Measurements from ENCODE around the gene POC1A.

The POC1A gene

DNA sequence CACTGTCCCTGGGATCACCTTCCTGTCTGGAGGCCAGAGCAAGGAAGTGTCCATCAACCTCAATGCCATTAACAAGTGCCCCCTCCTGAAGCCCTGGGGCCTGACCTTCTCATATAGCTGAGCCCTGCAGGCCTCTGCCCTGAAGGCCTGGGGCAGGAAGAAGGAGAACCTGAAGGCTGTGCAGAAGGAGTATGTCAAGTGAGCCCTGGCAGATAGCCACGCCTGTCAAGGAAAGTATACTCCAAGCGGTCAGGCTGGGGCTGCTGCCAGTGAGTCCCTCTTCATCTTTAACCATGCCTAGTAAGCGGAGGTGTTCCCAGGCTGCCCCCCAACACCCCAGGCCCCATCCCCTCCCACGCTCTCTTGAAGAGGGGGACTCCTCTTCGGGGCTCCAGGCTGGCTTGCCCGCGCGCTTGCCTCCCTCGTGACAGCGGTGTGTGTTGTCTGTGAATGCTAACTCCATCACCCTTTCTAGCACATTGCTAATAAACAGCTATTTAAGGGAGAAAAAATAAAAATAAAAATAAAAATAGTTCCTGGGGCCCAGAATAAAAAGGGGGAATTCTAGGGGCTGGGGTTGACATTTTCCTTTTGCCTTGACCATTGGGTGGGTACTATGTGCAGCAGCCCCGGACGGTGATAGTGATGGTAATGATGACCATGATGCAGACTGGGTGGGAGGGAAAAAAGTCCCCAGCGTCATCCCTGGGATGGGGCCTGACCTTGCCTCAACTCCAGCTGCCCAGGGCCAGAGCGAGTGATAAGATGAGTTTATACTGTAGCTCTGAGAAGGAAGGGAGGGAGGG lies 40.5 kb upstream of the POC1A start:
- Histone ChIP-seq H3K4me1 (ENCODE audit: control insufficient read depth, insufficient read depth, low read length) (peaks cover 12% of the 10 kb centered on the region), H3K36me3 (ENCODE audit: control insufficient read depth, insufficient read depth, low read length) (no peaks in the 10 kb centered on the region), H3K4me3 (ENCODE audit: low read length) (no peak overlapping the region), H3K9ac (ENCODE audit: low read length) (no peak overlapping the region), H3K27me3 (ENCODE audit: control insufficient read depth, insufficient read depth, low read length) (no peaks in the 10 kb centered on the region), H3K27ac (ENCODE audit: low read depth, low read length) (no peak overlapping the region)

DNA sequence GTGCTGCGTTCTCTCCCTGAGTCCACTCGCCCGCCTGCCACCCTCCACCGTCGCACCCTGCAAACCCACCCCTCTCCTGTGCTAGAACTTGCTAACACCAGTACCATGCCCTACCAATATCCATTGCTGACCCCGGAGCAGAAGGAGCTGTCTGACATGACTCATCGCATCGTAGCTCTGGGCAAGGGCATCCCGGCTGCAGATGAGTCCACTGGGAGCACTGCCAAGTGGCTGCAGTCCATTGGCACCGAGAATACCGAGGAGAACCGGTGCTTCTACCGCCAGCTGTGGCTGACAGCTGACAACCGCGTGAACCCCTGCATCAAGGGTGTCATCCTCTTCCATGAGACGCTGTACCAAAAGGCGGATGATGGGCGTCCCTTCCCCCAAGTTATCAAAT lies 38.8 kb upstream of the POC1A start:
- Histone ChIP-seq H3K4me3 (ENCODE audit: low read length) (no peak overlapping the region), H3K36me3 (ENCODE audit: control insufficient read depth, insufficient read depth, low read length) (no peaks in the 10 kb centered on the region), H3K4me1 (ENCODE audit: control insufficient read depth, insufficient read depth, low read length) (peaks cover 6% of the 10 kb centered on the region), H3K27me3 (ENCODE audit: control insufficient read depth, insufficient read depth, low read length) (no peaks in the 10 kb centered on the region), H3K9ac (ENCODE audit: low read length) (no peak overlapping the region), H3K27ac (ENCODE audit: low read depth, low read length) (no peak overlapping the region)

DNA sequence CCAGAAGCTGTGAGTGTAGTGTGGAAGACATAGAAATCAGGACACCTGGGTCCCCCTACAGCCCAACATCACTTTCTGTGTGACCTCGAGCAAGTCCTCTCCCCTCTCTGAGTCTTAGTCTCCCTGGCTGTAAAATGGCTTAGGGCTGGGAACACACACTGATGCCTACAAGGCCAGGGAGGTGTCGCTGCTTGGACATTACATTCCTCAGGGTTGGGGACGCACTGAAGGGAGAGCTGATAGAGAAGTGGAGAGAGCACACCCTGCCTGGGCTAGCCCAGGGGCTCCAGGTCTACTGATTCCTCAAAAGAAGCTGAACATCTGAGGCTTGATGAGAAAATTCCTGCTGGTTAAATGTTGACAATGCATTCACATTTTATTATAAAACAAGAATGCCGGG lies 37.4 kb upstream of the POC1A start:
- Histone ChIP-seq H3K4me3 (ENCODE audit: low read length) (no peak overlapping the region), H3K9ac (ENCODE audit: low read length) (no peak overlapping the region), H3K4me1 (ENCODE audit: control insufficient read depth, insufficient read depth, low read length) (no peaks in the 10 kb centered on the region), H3K27ac (ENCODE audit: low read depth, low read length) (no peak overlapping the region), H3K36me3 (ENCODE audit: control insufficient read depth, insufficient read depth, low read length) (no peaks in the 10 kb centered on the region), H3K27me3 (ENCODE audit: control insufficient read depth, insufficient read depth, low read length) (no peaks in the 10 kb centered on the region)

DNA sequence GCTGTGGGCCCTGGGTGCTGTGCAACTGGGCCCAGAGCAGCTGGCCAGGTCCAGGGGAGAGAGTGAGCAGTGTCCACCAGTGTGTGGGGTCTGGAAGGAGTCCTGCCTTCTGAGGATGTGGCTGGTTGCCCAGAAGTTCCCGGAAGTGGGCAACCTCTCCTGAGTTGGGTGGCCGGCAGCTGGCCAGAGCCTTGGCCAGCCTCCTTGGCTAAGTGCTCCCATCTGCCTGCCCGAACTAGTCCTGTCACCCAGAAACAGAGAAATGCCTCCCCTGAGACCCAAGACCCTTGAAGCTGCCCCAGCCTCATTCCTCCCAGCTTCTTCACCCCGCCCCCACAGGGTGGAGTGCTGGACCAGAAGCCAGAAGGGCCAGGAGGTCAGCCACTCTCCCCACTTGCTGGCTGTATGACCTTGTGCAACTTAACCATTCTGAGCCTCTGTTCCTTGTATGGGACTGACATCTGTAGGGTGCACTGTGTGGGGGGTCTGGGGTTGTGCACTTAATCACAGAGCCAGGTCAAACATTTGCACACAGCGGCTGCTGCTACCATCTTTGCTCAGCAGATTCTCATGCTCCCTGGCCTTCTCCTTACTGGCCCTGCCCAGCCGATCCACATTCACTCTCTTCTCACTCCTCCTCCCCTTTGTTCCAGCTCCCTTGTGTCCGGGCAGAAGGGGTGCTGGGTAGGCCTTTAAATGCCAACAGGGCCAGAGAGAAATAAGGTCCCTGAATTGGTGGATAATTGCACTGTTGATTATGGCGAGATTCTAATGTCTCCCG lies 36.3 kb upstream of the POC1A start:
- H3K4me1 ChIP-seq (ENCODE audit: control insufficient read depth, insufficient read depth, low read length): no peaks in the 10 kb centered on the region
- no peaks in the 10 kb centered on the region for H3K27me3 ChIP-seq (ENCODE audit: control insufficient read depth, insufficient read depth, low read length)
- H3K4me3 ChIP-seq (ENCODE audit: low read length): no peak overlapping the region
- H3K36me3 ChIP-seq (ENCODE audit: control insufficient read depth, insufficient read depth, low read length): no peaks in the 10 kb centered on the region
- no peak overlapping the region for H3K9ac ChIP-seq (ENCODE audit: low read length)
- H3K27ac ChIP-seq (ENCODE audit: low read depth, low read length): no peak overlapping the region

DNA sequence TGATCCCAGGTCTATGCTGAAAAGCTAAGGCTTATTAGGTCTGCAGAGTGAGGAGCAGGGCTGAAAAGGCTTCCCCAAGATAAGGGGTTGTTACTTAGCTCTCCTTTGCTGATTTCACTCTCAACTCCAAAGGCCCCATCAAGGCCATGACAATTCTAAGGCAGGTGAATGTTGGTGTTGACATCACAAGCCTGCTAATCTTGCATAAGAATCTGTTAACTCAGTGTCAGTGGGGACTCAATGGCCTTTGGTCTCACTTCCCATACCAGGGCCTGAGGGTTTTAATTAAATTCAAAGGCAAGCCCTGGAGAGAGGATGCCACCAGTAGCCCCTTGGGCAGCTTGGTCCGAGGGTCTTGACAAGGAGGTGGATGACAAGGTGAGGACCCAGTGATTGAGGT lies 34.3 kb upstream of the POC1A start:
- no peak overlapping the region for H3K9ac ChIP-seq (ENCODE audit: low read length)
- no peak overlapping the region for H3K27ac ChIP-seq (ENCODE audit: low read depth, low read length)

DNA sequence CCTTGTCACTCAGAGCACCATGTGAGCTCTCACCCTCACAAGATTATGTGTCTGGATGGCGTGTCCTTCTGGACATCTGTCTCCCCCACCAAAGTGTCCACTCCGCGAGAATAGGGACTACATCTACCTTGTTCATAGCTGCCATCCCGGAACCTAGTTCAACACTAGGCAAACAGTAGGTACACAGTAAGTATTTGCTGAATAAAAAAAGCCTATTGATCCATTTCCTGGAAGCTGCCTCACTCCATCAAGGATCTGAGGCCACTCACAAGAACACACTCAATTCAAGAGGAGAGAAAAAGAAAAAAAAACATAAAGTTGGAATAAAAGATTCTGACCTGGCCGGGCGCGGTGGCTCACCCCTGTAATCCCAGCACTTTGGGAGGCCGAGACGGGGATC lies 32.5 kb upstream of the POC1A start:
- Histone ChIP-seq H3K9ac (ENCODE audit: low read length) (no peak overlapping the region), H3K4me3 (ENCODE audit: low read length) (no peak overlapping the region), H3K27me3 (ENCODE audit: control insufficient read depth, insufficient read depth, low read length) (no peaks in the 10 kb centered on the region), H3K36me3 (ENCODE audit: control insufficient read depth, insufficient read depth, low read length) (no peaks in the 10 kb centered on the region), H3K27ac (ENCODE audit: low read depth, low read length) (no peak overlapping the region), H3K4me1 (ENCODE audit: control insufficient read depth, insufficient read depth, low read length) (no peaks in the 10 kb centered on the region)

More for the DNA sequence above, 34.3 kb upstream of the POC1A start:
- no peaks in the 10 kb centered on the region for H3K4me1 ChIP-seq (ENCODE audit: control insufficient read depth, insufficient read depth, low read length)
- H3K36me3 ChIP-seq (ENCODE audit: control insufficient read depth, insufficient read depth, low read length): no peaks in the 10 kb centered on the region
- H3K27me3 ChIP-seq (ENCODE audit: control insufficient read depth, insufficient read depth, low read length): no peaks in the 10 kb centered on the region
- no peak overlapping the region for H3K4me3 ChIP-seq (ENCODE audit: low read length)

DNA sequence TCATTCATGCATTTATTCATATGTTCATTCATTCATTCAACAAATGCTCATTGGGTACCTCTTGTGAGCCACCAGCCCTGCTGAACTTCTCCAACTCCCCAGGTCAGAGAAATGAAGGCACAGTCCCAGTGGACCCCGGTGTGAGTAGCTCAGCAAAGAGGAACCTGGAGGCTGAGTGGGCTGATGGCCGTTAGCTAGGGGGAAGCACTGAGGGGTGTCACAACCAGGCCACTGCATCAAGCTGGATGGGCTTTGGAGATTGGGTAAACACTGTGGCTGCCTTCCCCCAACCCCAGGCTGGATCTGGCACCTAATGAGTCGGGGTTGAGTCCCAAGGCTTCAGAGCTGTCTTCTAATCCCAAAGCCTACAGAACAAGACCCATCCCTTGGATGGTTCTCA lies 31.6 kb upstream of the POC1A start:
- no peak overlapping the region for H3K4me3 ChIP-seq (ENCODE audit: low read length)
- H3K36me3 ChIP-seq (ENCODE audit: control insufficient read depth, insufficient read depth, low read length): no peaks in the 10 kb centered on the region
- no peak overlapping the region for H3K9ac ChIP-seq (ENCODE audit: low read length)
- H3K27ac ChIP-seq (ENCODE audit: low read depth, low read length): no peak overlapping the region
- H3K27me3 ChIP-seq (ENCODE audit: control insufficient read depth, insufficient read depth, low read length): no peaks in the 10 kb centered on the region
- H3K4me1 ChIP-seq (ENCODE audit: control insufficient read depth, insufficient read depth, low read length): no peaks in the 10 kb centered on the region

DNA sequence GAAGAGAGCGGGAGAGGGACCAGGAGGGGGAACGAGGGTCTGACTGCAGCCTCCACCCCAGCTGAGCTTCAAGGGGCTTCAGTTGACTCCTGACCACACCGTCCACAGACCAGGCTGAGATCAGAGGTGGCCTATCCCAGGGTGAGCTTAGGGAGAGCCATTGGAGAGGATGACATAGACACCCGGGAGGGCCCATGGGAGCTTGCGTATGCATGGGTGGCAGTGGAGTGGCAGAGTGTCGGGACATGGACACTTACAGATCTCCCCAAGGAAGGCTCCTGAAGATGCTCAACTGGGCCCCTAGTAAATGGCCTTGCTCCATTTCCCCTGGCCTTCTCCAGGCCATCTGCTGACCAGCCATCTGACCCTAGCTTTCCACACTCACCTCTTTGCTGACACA lies 31.1 kb upstream of the POC1A start:
- Histone ChIP-seq H3K36me3 (ENCODE audit: control insufficient read depth, insufficient read depth, low read length) (no peaks in the 10 kb centered on the region), H3K27ac (ENCODE audit: low read depth, low read length) (no peak overlapping the region), H3K9ac (ENCODE audit: low read length) (no peak overlapping the region), H3K4me1 (ENCODE audit: control insufficient read depth, insufficient read depth, low read length) (no peaks in the 10 kb centered on the region), H3K4me3 (ENCODE audit: low read length) (no peak overlapping the region), H3K27me3 (ENCODE audit: control insufficient read depth, insufficient read depth, low read length) (no peaks in the 10 kb centered on the region)

DNA sequence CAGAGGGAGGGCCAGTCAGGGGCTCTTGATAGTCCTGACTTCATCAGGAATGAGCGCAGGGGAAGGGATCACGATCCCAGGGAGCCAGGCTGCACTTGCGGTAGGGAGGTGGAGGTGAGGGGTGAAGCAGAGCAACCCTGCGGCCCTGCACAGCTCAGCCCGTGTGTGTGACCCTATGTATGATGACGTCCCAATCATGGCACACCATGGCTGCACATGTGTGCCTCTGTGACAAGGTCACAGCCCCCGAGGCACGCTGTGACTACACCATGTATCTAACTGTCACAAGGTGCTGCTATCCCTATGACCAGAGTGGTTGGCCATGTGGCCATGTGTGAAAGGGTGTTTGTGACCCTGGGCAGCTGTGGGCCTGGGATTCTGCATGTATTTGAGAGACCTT lies 30.5 kb upstream of the POC1A start:
- H3K9ac ChIP-seq (ENCODE audit: low read length): no peak overlapping the region
- H3K4me1 ChIP-seq (ENCODE audit: control insufficient read depth, insufficient read depth, low read length): no peaks in the 10 kb centered on the region
- H3K36me3 ChIP-seq (ENCODE audit: control insufficient read depth, insufficient read depth, low read length): no peaks in the 10 kb centered on the region
- no peak overlapping the region for H3K4me3 ChIP-seq (ENCODE audit: low read length)
- no peaks in the 10 kb centered on the region for H3K27me3 ChIP-seq (ENCODE audit: control insufficient read depth, insufficient read depth, low read length)
- H3K27ac ChIP-seq (ENCODE audit: low read depth, low read length): no peak overlapping the region

DNA sequence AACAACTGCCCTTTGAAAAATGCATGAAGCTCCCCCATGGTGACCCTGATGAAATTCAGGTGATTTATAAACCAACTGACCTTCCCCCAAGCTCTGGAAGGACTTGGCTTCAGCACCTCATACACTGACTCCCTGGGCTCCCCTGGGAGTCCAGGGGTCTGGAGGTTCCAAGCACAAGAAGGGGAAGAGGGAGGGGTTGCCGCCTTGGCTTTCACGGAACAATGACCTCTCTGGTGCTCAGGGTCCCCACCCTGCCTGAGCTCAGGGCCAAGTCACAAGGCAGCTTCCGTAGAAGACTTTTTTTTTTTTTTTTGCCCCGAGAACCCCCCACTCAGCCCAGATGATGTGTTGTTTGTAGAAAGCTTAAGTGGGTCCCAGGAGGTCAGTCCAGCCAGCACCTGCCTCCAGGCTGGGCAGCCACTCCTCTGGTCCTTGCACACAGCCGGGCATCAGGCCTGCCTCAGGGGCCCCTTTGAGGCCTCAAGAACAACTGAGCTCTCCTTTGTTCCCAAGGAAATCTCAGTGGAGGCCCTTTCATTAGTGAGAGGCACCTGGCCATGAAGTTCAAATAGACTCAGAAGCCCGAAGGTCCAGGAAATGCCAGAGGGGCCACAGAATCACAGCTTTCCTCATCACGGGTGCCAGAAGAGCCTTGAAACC lies 29.7 kb upstream of the POC1A start:
- Histone ChIP-seq H3K27ac (ENCODE audit: low read depth, low read length) (no peak overlapping the region), H3K9ac (ENCODE audit: low read length) (no peak overlapping the region), H3K36me3 (ENCODE audit: control insufficient read depth, insufficient read depth, low read length) (no peaks in the 10 kb centered on the region), H3K4me3 (ENCODE audit: low read length) (no peak overlapping the region), H3K27me3 (ENCODE audit: control insufficient read depth, insufficient read depth, low read length) (no peaks in the 10 kb centered on the region), H3K4me1 (ENCODE audit: control insufficient read depth, insufficient read depth, low read length) (no peaks in the 10 kb centered on the region)

DNA sequence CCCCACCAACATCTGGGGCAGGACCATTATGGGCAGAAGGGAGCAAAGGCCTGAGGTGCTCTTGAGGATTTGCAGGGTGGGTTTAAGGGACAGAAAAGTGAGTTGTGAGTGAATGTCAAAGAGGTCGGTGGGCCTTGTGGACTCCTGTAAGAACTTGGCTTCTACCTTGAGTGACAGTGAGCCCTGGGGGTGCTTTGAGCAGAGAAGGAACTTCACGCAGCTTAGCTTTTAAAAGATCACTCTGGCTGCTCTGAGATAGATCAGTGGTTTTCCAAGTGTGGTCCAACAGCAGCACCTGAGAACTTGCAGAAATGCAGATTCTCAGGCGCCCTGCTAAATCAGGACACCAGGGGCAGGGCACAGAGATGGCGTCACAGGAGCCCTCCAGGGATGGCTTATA lies 28.5 kb upstream of the POC1A start:
- no peaks in the 10 kb centered on the region for H3K27me3 ChIP-seq (ENCODE audit: control insufficient read depth, insufficient read depth, low read length)
- no peak overlapping the region for H3K4me3 ChIP-seq (ENCODE audit: low read length)
- H3K4me1 ChIP-seq (ENCODE audit: control insufficient read depth, insufficient read depth, low read length): no peaks in the 10 kb centered on the region
- no peaks in the 10 kb centered on the region for H3K36me3 ChIP-seq (ENCODE audit: control insufficient read depth, insufficient read depth, low read length)
- H3K9ac ChIP-seq (ENCODE audit: low read length): no peak overlapping the region
- no peak overlapping the region for H3K27ac ChIP-seq (ENCODE audit: low read depth, low read length)

DNA sequence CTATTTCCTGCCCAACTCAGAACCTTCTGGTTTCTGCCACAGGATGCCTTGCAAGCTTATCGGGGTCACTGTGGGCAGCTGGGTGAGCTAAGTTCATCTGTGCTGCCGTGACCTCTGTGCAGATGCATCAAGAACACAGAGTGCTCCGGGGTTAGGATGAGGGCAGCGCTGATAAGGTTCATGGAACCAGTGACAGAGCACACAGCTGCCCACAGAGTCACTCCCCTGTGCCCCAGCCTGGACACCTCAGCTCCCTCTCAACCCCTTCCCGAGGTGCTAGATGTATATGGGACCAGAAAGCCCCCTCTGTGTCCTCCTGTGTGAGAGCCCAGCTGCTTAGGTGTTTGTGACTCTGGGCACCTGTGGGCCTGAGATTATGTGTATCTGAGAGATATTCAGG lies 28.0 kb upstream of the POC1A start:
- H3K27me3 ChIP-seq (ENCODE audit: control insufficient read depth, insufficient read depth, low read length): no peaks in the 10 kb centered on the region
- no peak overlapping the region for H3K4me3 ChIP-seq (ENCODE audit: low read length)
- no peaks in the 10 kb centered on the region for H3K36me3 ChIP-seq (ENCODE audit: control insufficient read depth, insufficient read depth, low read length)
- no peak overlapping the region for H3K27ac ChIP-seq (ENCODE audit: low read depth, low read length)
- no peak overlapping the region for H3K9ac ChIP-seq (ENCODE audit: low read length)
- no peaks in the 10 kb centered on the region for H3K4me1 ChIP-seq (ENCODE audit: control insufficient read depth, insufficient read depth, low read length)
